ENCODE results near the gene FOXK2. TPM values are rescaled to one million over a fixed set of nuclear protein-coding genes. Genes with fewer than 3 reads are reported as not detected.

Gene FOXK2
- total RNA-seq, 2 experiments from 2014 or later, result 49.3 to 60.8 TPM

- Mint-ChIP-seq H3K4me1 (ENCODE audit: low read depth) (peaks cover 13% of the 10 kb centered on the region), H3K27me3 (no peaks in the 10 kb centered on the region), H3K27ac (peak overlapping the region; percentile 13), H3K36me3 (peaks cover 23% of the 10 kb centered on the region), H3K4me3 (no peak overlapping the region), H3K9me3 (no peaks in the 10 kb centered on the region)
- ChIA-PET POLR2A (interaction anchor here (0.6 kb wide), 1 partner anchor 286 kb away, joined by 4 read pairs; no protein-coding TSS in a partner anchor), CTCF (no interaction called here)
- DNase-seq, result no peak
- intact Hi-C loops (cut with micrococcal nuclease), result no loop called here
Observed at GRCh38 chr17:82489117-82489516, 30.4 kb upstream of the FOXK2 start.

GRCh38 chr17:82489851-82490511, 29.6 kb upstream of the FOXK2 start:
- Mint-ChIP-seq H3K27me3 (no peaks in the 10 kb centered on the region), H3K4me3 (no peak overlapping the region), H3K36me3 (peaks cover 19% of the 10 kb centered on the region), H3K27ac (no peak overlapping the region), H3K4me1 (ENCODE audit: low read depth) (peaks cover 20% of the 10 kb centered on the region), H3K9me3 (no peaks in the 10 kb centered on the region)
- ChIA-PET POLR2A (interaction anchor here (0.6 kb wide), 1 partner anchor 287 kb away, joined by 4 read pairs; no protein-coding TSS in a partner anchor), CTCF (no interaction called here)
- intact Hi-C loops (cut with micrococcal nuclease), result no loop called here
- no peak for DNase-seq

- Mint-ChIP-seq H3K27me3 (no peaks in the 10 kb centered on the region), H3K27ac (no peak overlapping the region), H3K36me3 (peaks cover 14% of the 10 kb centered on the region), H3K4me3 (no peak overlapping the region), H3K9me3 (no peaks in the 10 kb centered on the region), H3K4me1 (ENCODE audit: low read depth) (peaks cover 18% of the 10 kb centered on the region)
- POLR2A ChIA-PET, result no interaction called here
- no peak for DNase-seq
- CTCF ChIA-PET, result no interaction called here
- intact Hi-C loops (cut with micrococcal nuclease), result no loop called here
Observed at GRCh38 chr17:82490512-82491195, 28.9 kb upstream of the FOXK2 start.

- Mint-ChIP-seq H3K27me3 (no peaks in the 10 kb centered on the region), H3K27ac (no peak overlapping the region), H3K36me3 (peaks cover 11% of the 10 kb centered on the region), H3K4me1 (ENCODE audit: low read depth) (peaks cover 17% of the 10 kb centered on the region), H3K9me3 (no peaks in the 10 kb centered on the region), H3K4me3 (no peak overlapping the region)
- intact Hi-C loops (cut with micrococcal nuclease), result no loop called here
- CTCF ChIA-PET, result no interaction called here
- no peak for DNase-seq
- POLR2A ChIA-PET, result no interaction called here
Observed at GRCh38 chr17:82491196-82491530, 28.4 kb upstream of the FOXK2 start.

- Mint-ChIP-seq H3K9me3 (no peaks in the 10 kb centered on the region), H3K36me3 (peaks cover 9% of the 10 kb centered on the region), H3K4me1 (ENCODE audit: low read depth) (peaks cover 15% of the 10 kb centered on the region), H3K4me3 (no peak overlapping the region), H3K27ac (no peak overlapping the region), H3K27me3 (no peaks in the 10 kb centered on the region)
- POLR2A ChIA-PET, result interaction anchor here (1.1 kb wide), 1 partner anchor 28 kb away, joined by 3 read pairs; the partner anchor contains the start of gene FOXK2
- DNase-seq, result no peak
- CTCF ChIA-PET, result interaction anchor here (1.3 kb wide), 1 partner anchor 63 kb away, joined by 4 read pairs; no protein-coding TSS in a partner anchor
- intact Hi-C loops (cut with micrococcal nuclease), result no loop called here
Observed at GRCh38 chr17:82491533-82491932, 28.0 kb upstream of the FOXK2 start.

GRCh38 chr17:82492643-82493225, 26.8 kb upstream of the FOXK2 start:
- POLR2A ChIA-PET, result interaction anchor here (1.0 to 1.1 kb wide), 2 partner anchors 27 to 28 kb away, joined by 3 read pairs; partner anchors contain the start of gene FOXK2
- H3K27ac Mint-ChIP-seq, result no peak overlapping the region
- H3K9me3 Mint-ChIP-seq, result no peaks in the 10 kb centered on the region

GRCh38 chr17:82493226-82493781, 26.2 kb upstream of the FOXK2 start:
- ChIA-PET POLR2A (interaction anchor here (1.0 kb wide), 1 partner anchor 27 kb away, joined by 3 read pairs; no protein-coding TSS in a partner anchor), CTCF (no interaction called here)
- intact Hi-C loops (cut with micrococcal nuclease), result no loop called here
- no peaks in the 10 kb centered on the region for H3K27me3 Mint-ChIP-seq
- H3K4me1 Mint-ChIP-seq (ENCODE audit: low read depth), result peaks cover 19% of the 10 kb centered on the region
- H3K9me3 Mint-ChIP-seq, result no peaks in the 10 kb centered on the region
- peaks cover 5% of the 10 kb centered on the region for H3K36me3 Mint-ChIP-seq
- H3K4me3 Mint-ChIP-seq, result no peak overlapping the region
- H3K27ac Mint-ChIP-seq, result no peak overlapping the region
- DNase-seq, result no peak

More at GRCh38 chr17:82492643-82493225, 26.8 kb upstream of the FOXK2 start:
- Mint-ChIP-seq H3K4me3 (no peak overlapping the region), H3K4me1 (ENCODE audit: low read depth) (peaks cover 15% of the 10 kb centered on the region), H3K36me3 (peaks cover 5% of the 10 kb centered on the region), H3K27me3 (no peaks in the 10 kb centered on the region)
- CTCF ChIA-PET, result interaction anchor here (1.3 kb wide), 1 partner anchor 62 kb away, joined by 4 read pairs; no protein-coding TSS in a partner anchor
- intact Hi-C loops (cut with micrococcal nuclease), result no loop called here
- no peak for DNase-seq

GRCh38 chr17:82494236-82495055, 25.1 kb upstream of the FOXK2 start:
- no peaks in the 10 kb centered on the region for H3K27me3 Mint-ChIP-seq
- POLR2A ChIA-PET, result no interaction called here
- intact Hi-C loops (cut with micrococcal nuclease), result loop anchor here (1.0 to 5.0 kb wide), 4 partner anchors 12 to 60 kb away; no protein-coding TSS in a partner anchor
- H3K27ac Mint-ChIP-seq, result peak overlapping the region; percentile 89
- no peaks in the 10 kb centered on the region for H3K9me3 Mint-ChIP-seq
- peaks cover 22% of the 10 kb centered on the region for H3K4me1 Mint-ChIP-seq (ENCODE audit: low read depth)
- peak overlapping the region; percentile 68 for H3K4me3 Mint-ChIP-seq
- no peaks in the 10 kb centered on the region for H3K36me3 Mint-ChIP-seq
- CTCF ChIA-PET, result interaction anchor here (0.6 to 4.3 kb wide), 4 partner anchors 11 to 39 kb away, joined by 3 to 17 read pairs (median 4); partner anchors contain the start of gene FOXK2
- DNase-seq, result peak; percentile 94

- POLR2A ChIA-PET, result interaction anchor here (0.7 to 1.0 kb wide), 2 partner anchors 23 to 83 kb away, joined by 4 to 6 read pairs; partner anchors contain the start of gene FOXK2
- Mint-ChIP-seq H3K27me3 (no peaks in the 10 kb centered on the region), H3K4me1 (ENCODE audit: low read depth) (peaks cover 22% of the 10 kb centered on the region), H3K36me3 (no peaks in the 10 kb centered on the region), H3K9me3 (no peaks in the 10 kb centered on the region), H3K4me3 (peak overlapping the region; percentile 59), H3K27ac (no peak overlapping the region)
- no peak for DNase-seq
- CTCF ChIA-PET, result interaction anchor here (1.2 to 4.3 kb wide), 3 partner anchors 24 to 58 kb away, joined by 3 to 17 read pairs (median 4); partner anchors contain the start of gene FOXK2
- intact Hi-C loops (cut with micrococcal nuclease), result loop anchor here (2.0 to 5.0 kb wide), 2 partner anchors 36 to 37 kb away; partner anchors contain the start of gene NARF
Observed at GRCh38 chr17:82495844-82496528, 23.5 kb upstream of the FOXK2 start.

GRCh38 chr17:82496529-82497434, 22.8 kb upstream of the FOXK2 start:
- CTCF ChIA-PET, result interaction anchor here (1.3 to 4.3 kb wide), 2 partner anchors 23 to 58 kb away, joined by 3 to 17 read pairs; partner anchors contain the start of gene FOXK2
- Mint-ChIP-seq H3K27ac (no peak overlapping the region), H3K4me3 (peak overlapping the region; percentile 59)

More at GRCh38 chr17:82496529-82497434, 22.8 kb upstream of the FOXK2 start:
- no peaks in the 10 kb centered on the region for H3K36me3 Mint-ChIP-seq
- POLR2A ChIA-PET, result interaction anchor here (0.9 to 1.6 kb wide), 3 partner anchors 22 to 48 kb away, joined by 3 to 6 read pairs (median 4); partner anchors contain the start of gene FOXK2
- no peaks in the 10 kb centered on the region for H3K9me3 Mint-ChIP-seq
- peaks cover 22% of the 10 kb centered on the region for H3K4me1 Mint-ChIP-seq (ENCODE audit: low read depth)
- intact Hi-C loops (cut with micrococcal nuclease), result loop anchor here (1.0 to 5.0 kb wide), 3 partner anchors 23 to 38 kb away; partner anchors contain the start of genes FOXK2 and NARF
- peak; percentile 94 for DNase-seq
- H3K27me3 Mint-ChIP-seq, result no peaks in the 10 kb centered on the region

Measured in activated CD4-positive, alpha-beta memory T cell treated with anti-CD3 and anti-CD28 coated beads for 36 hours (primary cell).